Fibroblast of skin of abdomen (primary cell): ENCODE measurements around the gene ELN.

Experiments used
- DNase-seq: peaks from one replicate; pipeline ENCODE4 v3.0.0-alpha.2; 2013

The ELN gene

GRCh38 chr7:74064696-74065095, 36.7 kb downstream of the ELN start:
- no peak for DNase-seq

- DNase-seq: no peak
Observed at GRCh38 chr7:74066626-74067025, 38.7 kb downstream of the ELN start.

- DNase-seq: no peak
Observed at GRCh38 chr7:74068378-74069085, 40.6 kb downstream of the ELN start.

- DNase-seq: no peak
Observed at GRCh38 chr7:74069086-74069541, 41.1 kb downstream of the ELN start.

GRCh38 chr7:74069790-74070618, 42.0 kb downstream of the ELN start:
- no peak for DNase-seq

GRCh38 chr7:74070619-74070921, 42.6 kb downstream of the ELN start:
- no peak for DNase-seq

GRCh38 chr7:74071121-74071520, 43.1 kb downstream of the ELN start:
- no peak for DNase-seq

GRCh38 chr7:74074770-74075169, 46.8 kb downstream of the ELN start:
- DNase-seq: peak; percentile 35

GRCh38 chr7:74078461-74078860, 50.5 kb downstream of the ELN start:
- no peak for DNase-seq

GRCh38 chr7:74082770-74083116, 54.8 kb downstream of the ELN start:
- DNase-seq: no peak

- DNase-seq: peak; percentile 82
Observed at GRCh38 chr7:74083117-74083876, 55.3 kb downstream of the ELN start, which contains the start of gene LIMK1. Gene LIMK1 (plus strand): TSS chr7:74083804. CDS start chr7:74083991, 187 bp downstream.

- DNase-seq: peak; percentile 44
Observed at GRCh38 chr7:74083928-74084721, 56.2 kb downstream of the ELN start.

GRCh38 chr7:74084722-74085578, 57.0 kb downstream of the ELN start:
- no peak for DNase-seq

GRCh38 chr7:74087791-74088453, 59.9 kb downstream of the ELN start:
- no peak for DNase-seq

- no peak for DNase-seq
Observed at GRCh38 chr7:74092321-74092963, 64.5 kb downstream of the ELN start.

GRCh38 chr7:74092964-74093471, 65.0 kb downstream of the ELN start:
- no peak for DNase-seq

GRCh38 chr7:74093671-74094223, 65.8 kb downstream of the ELN start:
- DNase-seq: no peak

- DNase-seq: peak; percentile 93
Observed at GRCh38 chr7:74094224-74095101, 66.5 kb downstream of the ELN start.

GRCh38 chr7:74095135-74095534, 67.2 kb downstream of the ELN start:
- DNase-seq: no peak
